Measurements from ENCODE around the gene MUC6.

MUC6 gene

DNA sequence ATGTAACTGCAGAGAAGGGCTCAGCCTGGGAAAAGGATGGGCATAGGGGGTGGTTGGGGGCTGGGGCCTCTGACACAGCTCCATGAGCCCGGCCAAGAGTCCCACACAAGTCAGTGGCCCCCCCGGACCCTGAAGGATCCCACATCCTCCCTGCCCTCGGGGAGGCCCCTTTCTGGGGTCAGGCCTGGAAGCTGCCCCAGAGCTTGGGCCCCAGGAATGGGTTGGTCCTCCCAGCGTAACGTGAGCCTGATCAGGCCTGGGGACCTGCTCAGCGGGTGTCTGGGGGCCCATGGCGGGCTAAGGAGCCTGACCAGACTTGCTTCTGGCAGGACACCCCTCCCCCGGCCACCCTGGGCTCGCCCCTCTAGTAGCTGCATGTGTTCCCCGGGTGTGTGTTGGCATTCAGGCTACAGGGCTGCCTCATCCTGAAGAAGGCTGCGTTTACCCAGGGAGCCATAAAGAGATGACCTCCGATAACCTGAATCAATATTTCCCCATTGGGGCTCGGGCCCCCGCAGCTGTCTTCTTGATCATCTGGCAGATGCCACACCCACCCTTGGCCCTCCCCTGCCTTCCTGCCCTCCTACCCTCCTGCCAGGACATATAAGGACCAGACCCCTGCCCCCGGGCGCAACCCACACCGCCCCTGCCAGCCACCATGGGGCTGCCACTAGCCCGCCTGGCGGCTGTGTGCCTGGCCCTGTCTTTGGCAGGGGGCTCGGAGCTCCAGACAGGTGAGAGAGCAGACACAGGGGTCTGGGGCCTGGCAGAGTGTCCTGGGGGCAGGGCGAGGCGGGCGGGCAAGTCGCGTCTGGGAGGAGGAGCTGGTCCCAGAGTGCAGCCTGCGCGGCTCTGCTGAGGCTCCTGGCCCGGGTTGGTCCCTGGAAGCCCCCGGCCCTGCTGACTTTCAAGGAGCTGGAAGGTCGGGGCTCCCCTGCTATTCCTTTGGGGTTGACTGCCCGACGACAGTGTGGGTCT, 38.0 kb upstream of the MUC6 start, which contains the start of gene MUC2:
Gene MUC2, plus strand, starts transcription at position 631 of the 978 bp plus-strand sequence.
- DNase-seq (ENCODE audit: low spot score): no peak
- TF ChIP-seq, protein P1, sequence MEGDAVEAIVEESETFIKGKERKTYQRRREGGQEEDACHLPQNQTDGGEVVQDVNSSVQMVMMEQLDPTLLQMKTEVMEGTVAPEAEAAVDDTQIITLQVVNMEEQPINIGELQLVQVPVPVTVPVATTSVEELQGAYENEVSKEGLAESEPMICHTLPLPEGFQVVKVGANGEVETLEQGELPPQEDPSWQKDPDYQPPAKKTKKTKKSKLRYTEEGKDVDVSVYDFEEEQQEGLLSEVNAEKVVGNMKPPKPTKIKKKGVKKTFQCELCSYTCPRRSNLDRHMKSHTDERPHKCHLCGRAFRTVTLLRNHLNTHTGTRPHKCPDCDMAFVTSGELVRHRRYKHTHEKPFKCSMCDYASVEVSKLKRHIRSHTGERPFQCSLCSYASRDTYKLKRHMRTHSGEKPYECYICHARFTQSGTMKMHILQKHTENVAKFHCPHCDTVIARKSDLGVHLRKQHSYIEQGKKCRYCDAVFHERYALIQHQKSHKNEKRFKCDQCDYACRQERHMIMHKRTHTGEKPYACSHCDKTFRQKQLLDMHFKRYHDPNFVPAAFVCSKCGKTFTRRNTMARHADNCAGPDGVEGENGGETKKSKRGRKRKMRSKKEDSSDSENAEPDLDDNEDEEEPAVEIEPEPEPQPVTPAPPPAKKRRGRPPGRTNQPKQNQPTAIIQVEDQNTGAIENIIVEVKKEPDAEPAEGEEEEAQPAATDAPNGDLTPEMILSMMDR (IDR thresholded peaks at IDR 0.05; ENCODE audit: extremely low read depth, missing control alignments): no peak

DNA sequence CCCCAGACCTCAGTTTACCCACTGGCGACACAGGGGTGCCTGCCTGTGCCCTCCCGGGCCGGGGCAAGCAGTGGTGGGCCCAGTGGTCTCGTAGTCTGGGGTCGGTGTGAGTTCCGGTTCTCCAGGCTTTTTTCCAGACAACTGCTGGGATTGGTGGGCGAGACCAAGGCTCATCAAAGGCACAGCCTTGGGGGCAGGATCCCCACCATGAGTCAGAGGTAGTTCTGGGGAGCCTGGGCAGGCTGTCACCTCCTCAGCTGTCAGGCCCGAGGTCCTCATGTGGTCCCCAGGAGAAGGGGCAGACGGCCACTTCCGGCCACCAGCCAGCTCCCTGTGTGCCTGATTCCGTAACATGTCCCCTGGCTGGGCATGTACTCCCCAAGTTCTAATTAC, 37.3 kb upstream of the MUC6 start:
- no peak for DNase-seq (ENCODE audit: low spot score)
- TF ChIP-seq, protein P1 (IDR thresholded peaks at IDR 0.05; ENCODE audit: extremely low read depth, missing control alignments): no peak

DNA sequence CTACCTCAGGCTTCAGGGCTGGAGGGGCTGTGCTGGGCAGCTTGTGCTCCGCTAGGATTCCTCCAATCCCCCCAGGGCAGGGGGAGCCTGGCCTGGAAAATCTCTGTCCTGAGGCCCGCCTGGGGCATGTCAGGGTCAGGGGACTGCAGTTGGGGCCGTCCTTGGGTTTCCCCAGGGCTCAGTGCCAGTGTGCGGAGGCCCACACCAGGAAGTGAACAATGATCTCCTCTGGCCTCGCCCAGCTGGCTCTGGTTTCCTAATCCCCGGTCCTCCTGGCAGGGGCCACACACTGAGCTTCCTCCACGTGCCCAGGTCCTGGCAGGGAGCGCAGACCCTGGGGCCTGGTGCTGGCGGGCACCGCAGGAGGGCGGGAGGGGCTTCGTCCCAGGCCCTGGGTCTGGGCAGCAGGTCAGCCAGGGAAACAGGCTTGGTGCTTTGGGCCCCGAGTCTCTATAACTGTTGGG, 36.8 kb upstream of the MUC6 start:
- no peak for DNase-seq (ENCODE audit: low spot score)
- TF ChIP-seq, protein P1 (IDR thresholded peaks at IDR 0.05; ENCODE audit: extremely low read depth, missing control alignments): no peak

DNA sequence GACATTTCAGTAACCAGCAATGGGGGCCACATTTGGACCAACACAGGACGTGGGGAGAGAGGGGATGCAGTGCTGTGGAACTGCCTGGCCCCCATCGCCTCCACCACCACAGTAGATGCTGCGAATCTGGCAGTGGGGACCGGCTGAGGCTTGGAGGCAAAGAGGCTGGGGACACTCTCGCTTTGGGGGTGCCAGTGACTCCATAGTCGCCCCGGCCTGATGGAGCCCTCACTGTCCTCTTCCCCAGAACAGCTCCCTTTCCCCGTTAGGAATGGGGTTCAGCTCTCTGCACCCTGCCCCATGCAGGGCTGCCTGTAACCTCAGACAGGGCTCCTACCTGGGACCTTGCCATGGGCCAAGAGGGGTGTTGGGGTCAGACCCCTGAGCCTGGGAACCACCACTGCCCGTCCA, 36.3 kb upstream of the MUC6 start:
- DNase-seq (ENCODE audit: low spot score): no peak
- TF ChIP-seq, protein P1 (IDR thresholded peaks at IDR 0.05; ENCODE audit: extremely low read depth, missing control alignments): no peak

DNA sequence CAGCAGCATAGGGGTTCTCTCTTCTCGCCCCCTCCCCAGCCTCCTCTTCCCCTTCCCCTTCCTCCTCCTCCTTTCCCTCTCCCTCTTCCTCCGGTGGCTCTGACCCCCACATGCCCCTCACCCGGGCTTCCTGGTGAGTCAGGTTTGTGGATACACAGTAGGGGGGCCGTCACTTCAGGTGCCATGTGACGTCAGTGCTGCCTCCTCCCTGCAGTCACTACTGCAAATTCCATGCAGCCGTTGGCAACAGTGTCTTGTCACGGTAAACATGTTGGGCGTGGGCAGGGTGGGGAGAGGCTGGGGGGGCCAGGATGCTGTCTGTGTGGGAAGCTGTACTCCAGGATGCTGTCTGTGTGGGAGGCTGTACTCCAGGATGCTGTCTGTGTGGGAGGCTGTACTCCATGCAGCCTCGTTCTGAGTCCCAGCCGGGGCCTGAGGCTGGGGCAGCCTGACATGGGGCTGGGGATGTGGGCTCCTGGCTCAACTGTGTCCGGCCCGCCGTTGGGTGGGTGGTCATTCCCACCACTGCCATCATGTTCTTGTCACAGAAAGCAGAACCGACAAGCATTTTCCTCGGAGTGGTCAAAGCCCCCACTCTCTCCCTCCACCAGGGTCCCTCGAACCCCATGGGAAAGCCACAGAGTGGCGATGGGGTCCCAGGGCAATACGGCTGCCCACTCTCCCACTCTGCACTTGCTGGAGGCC, 35.8 kb upstream of the MUC6 start:
- TF ChIP-seq, protein P1 (IDR thresholded peaks at IDR 0.05; ENCODE audit: extremely low read depth, missing control alignments): no peak
- no peak for DNase-seq (ENCODE audit: low spot score)

DNA sequence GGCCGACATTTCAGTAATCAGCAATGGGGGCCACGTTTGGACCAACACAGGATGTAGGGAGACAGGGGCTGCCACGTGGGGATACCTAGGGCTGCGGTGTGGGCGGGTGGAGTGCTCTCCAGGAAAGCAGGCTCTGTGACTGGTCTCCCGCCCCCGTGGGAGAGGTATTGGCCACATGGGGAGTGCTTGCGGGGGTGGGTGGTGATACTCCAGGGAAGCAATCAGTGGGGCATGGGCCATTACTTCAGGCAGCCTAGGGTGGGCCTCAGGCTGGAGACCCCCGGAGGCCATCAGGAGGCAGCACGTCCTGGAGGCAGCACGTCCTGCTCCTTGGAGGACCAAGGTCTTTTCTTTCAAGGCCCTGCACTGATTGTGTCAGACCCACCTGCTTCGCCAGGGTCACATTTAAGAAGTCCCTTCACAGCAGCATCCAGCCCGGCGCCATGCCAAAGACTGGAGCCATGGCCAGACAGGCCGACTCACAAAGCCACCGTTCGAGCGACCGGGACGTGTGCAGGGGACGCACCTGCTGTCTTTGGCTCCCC, 35.1 kb upstream of the MUC6 start:
- no peak for DNase-seq (ENCODE audit: low spot score)

More for the DNA sequence above, 35.1 kb upstream of the MUC6 start:
- TF ChIP-seq, protein P1 (IDR thresholded peaks at IDR 0.05; ENCODE audit: extremely low read depth, missing control alignments): no peak

All from GM20000 (cell line).